CD4-positive, alpha-beta T cell treated with Interleukin-12 subunit alpha and Interleukin-12 subunit beta, for 1 hour (primary cell): ENCODE data around the gene LBHD2.

ENCODE experiments used
- DNase-seq: peaks from one replicate; pipeline ENCODE4 v3.0.0-alpha.2; 2020

LBHD2 gene

DNA sequence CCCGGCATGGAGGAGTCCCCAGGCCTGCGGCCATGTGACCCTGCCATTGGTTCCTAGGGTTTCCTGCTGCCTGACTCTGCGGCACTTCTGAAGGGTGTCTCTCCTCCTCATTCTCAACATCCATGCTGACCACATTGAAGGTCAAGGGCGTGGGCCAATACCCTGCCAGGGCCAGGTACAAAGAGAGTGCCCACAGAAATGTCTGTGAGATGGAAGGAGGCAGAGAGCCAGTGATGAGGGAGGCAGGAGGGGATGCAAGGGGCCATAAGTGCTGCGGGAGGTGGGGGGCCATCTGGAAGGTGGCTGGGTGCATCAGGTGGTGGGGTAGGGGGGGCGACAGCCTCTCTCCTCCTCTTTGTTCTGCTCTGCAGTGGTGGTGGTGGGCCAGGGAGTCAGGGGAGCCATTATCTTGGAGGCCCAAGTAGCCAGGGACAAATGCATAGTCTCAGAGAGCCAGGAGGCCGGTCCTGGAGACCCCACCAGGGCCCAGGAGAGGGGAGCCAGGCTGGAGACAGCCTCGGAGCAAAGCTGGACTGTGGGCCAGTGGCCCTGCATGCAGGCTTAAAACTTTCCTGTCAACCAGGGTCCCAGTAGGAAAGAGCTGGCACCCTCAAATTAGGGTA lies 13.6 kb upstream of the LBHD2 start:
- no peak for DNase-seq

DNA sequence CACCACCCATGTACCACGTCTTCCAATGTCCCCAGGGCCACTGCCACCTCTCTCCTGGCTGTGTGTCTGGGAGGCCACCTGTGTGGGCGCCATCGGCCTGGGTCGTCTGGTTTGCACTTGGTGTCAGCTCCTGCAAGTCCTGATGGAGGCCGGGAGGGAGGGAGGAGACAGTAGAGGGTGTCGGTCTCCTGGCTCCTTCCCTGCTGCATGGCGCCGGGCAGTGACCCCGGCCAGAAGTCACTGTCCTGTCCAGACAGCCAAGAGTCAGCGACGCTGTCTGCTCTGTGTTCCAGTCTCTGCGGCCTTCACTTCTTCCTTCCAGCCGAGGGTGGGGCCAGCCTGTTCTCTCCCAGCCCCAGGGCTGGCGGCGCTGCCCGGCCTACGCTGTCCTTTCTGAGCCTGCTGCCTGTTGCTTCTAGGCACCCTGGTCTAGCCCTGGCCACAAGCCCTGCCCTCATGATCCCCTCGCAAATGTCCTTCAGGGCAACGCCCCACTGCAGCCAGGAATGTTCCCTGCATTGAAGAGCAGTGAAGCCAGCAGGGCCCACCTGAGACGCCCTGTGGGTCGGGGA lies 13.0 kb upstream of the LBHD2 start:
- no peak for DNase-seq

DNA sequence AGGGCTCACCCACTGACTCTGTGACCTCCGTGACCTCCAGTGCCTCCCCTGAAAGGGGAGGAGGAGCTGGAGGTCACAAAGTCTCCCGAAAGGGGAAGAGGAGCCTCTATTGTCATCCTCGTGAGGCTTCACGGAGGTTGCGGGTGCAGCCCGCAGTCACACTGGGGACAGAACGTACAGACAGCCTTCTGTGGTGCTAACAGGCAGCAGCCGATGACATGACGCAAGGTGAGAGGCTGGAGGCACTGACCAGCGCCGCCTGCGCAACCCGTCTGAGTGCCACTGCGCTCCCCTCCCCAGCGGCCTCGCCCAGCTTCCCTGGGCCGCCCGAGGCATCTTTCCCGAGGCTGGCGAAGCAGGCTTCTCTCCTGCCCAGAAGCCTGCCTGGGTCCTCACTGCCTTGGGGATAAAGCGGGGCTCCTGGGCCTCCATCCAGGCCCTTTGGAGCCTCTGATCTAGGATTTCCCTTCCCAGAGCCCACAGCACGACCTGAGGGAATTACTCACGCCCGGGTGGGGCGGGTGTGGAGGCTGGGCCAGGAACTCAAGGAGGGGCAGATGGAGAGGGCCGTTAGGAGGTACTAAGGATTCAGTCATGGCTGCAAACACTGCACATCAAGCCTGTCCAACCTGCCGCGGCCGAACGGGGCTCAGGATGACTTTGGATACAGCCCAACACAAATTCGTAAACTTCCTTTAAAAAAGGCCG lies 12.3 kb upstream of the LBHD2 start:
- no peak for DNase-seq

DNA sequence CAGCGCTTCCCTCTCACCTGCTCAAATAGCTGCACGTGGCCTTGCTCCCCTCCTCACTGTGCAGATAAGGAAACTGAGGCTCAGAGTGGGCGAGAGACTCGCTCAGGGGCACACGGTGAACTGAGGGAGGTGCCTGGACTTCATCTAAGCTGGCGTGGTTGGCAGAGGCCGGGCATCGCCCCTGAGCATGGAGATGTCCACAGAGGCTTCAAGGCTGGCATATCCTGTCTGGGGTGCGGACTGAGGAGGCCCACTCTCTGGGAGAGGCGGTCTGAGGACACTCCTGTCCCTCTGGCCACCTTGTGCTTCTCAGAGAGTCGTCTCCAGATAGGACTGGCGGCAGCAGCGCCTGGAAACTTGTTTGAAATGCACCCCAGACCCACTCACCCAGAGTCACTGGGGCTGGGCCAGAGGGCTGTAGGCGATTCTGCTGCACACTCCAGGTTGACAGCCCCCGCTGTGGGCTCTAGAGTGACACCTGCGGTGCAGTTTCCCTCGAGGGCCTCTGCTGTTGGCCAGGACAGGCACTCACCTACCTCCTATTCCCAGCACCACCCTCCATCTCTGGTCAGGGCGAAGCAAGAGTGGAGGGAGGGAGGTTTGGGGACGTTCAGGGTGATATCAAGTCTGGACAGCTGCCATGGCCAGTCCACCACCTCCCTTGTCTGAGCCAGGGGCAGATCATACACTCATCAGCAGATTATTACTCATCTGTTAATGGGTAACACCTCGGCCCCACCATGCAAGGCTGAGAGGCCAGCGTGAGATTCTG lies 11.2 kb upstream of the LBHD2 start:
- DNase-seq, result no peak

DNA sequence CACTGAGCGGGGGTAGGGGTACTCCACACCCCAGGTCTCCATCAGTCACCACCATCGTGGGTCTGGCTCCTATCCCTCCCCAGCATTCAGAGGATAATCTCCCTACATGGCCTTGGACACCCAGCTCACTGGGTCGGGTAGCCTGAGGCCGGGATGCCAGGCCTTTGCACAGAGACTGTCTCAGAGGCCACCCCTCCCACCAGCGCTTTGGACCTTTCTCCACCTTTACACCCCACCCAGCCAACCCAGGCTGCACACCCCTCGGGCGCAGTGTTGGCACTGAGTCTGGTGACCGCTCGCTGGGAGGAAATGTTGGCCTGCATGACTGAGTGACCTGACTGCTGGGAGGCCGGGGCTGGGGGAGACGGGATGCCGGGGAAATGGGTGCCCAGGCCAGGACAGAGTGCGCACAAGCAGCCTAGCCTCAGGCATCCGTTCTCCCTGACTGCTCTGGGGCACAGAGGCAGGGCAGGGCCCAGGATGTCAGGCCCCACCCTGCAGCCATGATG lies 10.6 kb upstream of the LBHD2 start:
- DNase-seq, result no peak

DNA sequence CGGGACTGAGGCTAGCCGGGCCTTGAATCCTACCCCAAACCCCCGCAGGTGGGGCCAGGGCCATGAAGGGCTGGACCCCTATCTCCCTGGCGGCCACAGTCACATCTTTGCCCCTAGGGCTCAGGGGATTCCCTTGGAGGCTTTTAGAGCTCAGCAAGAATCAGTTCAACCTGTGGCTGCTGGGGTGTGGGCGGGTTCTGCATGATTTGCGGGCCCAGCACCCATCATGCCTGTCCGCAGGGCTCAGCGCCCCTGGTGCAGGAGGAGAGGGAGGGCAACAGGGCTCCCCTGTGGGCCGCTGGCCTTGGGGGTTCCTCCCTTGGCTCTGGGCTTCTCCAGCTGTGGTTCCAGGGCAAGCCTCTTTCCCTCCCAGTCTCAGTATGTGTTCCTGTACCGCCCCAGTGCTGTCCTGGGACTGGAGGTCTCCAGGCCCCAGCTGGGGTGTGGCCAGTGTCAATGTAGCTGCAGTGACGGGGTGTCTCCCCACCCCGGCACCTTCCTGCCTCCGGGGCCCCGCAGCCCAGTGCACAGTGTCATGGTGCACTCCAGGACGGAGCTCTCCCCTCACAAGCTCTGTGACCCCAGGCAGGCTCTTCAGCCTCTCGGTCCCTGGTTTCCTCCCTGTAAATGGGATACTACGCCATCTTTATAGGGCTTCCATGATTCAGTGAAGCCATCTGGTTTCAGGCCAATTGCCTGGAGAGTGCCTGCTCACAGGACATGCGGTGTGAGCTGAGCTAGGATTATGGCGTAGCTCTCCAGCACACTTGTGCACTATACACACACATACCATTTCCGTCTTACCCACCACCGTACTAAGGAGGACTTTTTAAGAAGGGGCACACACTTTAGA lies 9.9 kb upstream of the LBHD2 start:
- no peak for DNase-seq

DNA sequence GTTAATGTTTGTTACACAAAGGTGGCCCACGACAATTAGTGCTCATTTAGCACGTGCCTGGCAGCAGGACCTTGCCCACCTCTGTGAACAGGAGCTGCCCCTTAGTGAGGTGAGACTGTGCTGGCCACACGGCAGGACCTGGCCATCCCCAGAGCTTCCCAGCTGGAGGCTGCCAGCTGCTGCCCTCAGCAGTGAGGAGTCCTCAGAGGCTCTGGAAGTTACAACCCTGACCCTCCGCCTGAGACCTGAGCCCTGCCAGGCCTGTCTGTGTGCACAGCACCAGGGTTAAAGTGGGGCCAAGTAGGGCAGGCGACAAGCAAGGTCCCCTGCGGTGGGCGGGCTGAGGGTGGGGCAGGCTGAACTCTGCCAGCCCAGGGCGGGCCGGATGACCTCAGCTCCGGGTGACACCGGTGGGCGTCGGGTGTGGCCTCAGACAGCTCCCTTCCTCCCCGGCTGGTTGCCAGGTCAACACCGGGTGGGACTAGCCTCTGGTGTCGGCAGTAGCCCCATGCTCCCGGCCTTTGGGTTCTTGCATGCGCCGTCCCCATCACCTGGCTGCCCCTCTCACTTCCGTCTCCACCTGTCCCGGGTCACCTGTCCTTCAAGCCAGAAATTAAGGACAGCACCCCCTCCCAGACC lies 9.2 kb upstream of the LBHD2 start:
- peak; percentile 14 for DNase-seq

DNA sequence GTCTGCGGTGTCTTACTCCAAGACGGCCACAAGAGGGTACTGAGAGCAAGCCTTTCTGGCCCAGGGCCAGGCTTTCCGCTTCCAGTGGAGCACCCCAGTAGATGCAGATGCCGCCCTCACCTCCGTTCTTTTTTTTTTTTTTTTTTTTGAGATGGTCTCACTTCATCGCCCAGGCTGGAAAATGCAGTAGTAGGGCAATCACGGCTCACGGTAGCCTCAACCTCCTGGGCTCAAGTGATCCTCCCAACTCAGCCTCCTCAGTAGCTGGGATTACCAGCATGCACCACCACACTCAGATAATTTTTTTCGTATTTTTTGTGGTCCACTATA lies 5.6 kb upstream of the LBHD2 start:
- DNase-seq, result peak; percentile 82

DNA sequence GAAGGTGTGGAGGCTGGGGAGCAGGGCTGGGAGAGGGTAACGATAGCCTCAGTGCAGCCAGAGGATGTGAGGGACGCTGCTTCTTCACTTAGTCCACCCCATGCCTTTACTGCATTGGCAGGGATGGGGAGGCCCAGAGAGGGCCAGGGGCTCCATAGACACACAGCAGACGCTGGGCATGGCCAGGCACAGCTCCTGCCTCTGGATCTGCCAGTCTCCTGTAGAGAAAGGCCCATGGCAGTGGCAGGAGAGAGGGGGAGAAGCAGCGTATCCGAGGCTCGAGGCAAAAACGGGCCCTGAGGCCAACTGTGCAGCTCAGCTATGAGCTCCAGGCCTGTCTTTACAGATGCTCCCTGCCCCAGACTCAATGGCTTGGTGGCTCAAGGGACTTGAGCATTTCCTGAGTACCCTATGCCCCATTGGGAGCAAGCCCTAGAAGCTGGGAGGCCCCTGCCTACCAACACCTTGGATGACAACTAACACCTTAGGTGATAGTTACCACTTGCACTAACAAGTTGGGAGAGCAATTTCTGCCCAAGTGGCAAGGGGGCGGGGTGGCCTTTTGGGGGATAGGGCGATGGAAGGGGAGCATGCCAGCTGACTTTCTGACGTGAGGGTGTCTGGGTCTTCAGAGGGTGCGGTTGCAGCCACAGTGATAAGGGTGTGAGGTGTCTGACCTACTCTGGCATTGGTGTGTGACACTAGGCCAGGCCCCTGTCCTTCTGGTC lies 5.0 kb upstream of the LBHD2 start:
- no peak for DNase-seq

DNA sequence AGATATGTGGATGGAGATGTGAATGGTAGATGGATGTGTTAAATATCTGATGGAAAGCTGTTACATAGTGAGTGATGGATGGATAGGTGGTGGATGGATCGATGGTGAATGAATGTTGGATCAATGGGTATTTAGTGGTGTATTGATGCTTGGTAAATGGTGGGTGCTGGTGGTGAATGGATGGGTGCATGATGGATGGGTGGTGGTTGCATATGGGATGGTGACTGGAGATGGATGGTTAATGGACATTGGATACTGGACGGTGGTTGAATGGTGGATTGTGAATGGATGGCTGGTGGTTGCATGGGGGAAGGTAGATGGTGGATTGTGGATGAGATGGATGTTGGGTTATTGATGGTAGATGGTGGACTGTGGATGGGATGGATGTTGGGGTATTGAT lies 2.1 kb upstream of the LBHD2 start:
- DNase-seq, result no peak

DNA sequence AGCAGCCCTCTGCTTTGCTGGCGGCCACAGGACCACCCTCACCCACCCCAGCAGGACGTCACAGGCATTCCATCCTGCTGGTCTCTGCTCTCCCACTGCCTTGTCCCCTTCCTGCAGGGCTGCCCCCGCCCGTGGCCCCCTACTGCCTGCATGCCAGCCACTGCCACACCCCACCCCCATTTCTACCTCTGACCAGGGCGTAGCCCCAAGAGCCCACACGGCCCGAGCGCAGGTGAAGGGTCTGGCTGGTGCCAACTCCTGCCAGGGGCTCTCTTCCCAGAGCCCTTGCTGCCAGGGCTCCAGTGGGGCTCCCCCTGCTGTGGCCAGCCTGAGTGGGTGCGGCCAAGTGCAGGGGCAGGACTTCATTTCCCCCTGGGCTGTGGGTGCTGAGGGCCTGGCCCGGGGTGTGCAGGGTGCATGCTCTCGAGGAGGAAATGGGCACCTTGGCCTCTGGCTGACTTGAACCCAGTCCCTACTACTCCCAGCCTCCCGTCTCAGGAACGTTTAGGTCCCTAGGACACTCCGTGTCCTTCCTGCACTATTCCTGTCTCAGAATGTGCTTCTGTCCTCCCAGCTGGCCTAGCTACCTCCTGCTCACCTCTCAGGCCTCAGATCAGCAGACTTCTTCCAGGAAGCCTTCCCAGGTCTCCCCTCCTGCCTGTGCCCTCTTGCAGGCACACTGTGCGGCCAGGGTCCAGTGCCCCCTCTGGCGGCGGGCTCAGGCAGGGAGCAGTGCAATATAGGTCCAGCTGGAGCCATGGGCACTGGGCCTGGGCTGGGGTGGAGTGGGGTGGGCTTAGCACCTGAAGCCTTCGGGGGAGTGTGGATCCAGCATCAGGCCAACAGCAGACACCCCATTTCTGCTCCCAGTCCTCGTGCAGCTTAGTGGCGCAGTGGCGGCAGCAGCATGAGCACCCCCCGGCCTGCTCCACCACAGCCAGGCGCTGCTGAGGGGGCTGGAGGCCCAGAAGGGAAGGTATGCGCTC lies 1.4 kb downstream of the LBHD2 start:
- DNase-seq, result no peak

DNA sequence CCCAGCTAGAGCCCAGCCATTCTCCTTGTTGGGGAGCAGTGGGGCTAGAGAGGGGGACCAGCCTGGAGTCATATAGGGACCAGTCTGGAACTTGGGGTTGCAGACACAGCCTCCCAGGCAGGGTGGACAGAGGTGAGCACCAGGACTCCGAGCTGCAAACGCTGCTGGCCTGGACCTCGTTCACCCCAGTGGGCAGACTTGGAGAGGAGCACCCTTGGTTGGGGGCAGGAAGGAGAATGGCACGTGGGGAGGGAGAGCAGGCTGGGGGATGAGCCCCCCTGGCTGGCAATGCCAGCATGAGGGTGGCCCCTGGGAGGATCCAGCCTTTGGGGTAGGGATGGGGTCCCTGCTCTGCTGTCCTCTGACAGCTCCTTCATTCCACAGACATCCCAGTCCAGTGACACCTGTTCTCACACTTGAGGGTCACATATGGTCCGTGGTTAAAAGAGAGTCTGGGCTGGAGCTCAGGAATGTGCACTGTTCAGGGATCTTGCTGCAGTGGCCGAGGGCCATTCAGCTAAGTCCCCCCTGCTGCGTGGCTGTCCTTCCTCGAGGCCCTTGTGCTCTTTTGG lies 2.8 kb downstream of the LBHD2 start:
- DNase-seq, result no peak

DNA sequence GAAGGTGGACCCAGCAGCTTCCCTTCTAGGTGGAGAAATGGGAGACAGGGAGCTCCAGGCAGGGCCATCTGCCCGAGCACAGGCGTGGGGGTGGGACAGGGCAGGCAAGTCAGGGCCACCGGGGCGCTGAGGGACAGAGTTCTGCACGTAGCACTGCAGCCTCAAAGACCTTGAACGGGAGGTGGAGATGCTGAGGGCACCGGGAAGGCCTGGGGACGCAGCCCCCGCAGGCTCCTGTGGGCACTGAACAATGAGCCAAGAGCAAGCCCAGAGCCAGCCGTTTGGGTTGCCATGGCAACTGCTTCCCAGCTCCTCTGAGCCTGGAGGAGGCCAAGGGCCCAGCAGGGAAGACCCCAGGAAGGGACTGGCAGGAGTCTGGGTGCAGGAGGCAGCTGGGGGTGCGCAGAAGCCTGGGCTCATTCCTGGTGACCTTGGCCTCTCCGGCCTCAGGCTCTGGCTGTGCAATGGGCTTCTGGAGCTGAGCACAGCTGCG lies 3.4 kb downstream of the LBHD2 start:
- DNase-seq, result no peak

DNA sequence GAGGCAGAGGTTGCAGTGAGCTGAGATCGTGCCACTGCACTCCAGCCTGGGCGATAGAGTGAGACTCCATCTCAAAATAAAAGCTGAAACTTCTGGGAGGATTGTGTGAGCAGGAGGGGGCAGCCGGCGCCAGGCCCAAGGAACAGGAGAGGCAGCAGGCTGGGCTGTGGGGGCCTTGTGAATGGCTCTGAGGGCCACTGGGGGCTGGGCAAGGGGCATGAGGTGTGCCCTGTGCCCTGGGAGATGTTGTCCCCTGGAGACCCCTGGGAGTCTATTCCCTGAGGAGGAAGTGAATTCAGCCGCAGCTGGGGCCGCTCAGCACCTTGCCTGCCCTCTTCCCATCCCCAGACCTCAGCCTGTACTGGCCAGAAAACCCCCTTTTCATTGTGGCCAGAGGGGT lies 4.9 kb downstream of the LBHD2 start:
- DNase-seq, result no peak

DNA sequence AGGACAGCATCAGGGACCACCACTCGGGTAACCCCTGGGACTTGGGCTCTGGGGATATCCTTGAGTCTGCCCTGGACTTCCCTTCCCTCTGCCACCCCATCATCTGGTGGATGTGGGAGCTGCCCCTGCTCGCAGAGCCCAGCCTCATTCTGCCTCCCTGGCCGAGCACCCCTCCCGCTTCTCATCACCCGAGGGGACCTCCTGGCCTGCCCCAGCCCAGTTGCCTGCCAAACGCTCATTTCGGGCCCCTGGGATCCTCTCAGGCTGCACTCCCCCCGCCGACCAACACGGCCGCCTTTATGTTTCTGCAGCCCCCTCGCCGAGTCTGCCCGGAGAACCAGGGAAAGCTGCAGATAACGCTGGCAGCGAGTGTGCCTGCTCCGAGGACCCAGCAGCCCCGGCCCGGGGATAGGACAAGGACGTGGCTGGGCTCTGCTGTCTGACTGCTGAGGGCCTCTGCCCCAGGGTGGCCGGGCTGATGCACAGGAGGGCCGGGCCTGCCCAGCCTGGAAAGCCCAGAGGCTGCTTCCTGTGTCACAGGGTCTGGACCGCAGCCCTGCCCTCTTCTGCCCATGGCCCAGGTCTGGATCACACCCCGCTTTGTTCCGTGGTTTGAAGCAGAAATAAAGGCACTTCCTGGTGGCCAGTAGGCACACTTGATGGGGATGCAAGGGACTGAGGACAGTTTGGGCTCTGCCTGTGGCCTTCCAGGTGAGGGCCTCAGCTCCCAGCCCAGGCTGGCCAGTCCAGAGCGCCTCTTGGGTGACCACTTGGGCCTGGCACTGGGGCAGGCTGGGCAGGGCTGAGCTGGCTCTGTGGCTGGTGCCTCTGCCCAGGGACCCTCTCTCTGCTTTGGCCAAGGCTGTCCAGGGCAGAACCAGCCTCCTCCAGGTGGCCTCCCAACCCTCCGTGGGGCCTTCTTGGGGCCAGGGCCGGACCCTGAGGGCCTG lies 5.7 kb downstream of the LBHD2 start:
- no peak for DNase-seq

DNA sequence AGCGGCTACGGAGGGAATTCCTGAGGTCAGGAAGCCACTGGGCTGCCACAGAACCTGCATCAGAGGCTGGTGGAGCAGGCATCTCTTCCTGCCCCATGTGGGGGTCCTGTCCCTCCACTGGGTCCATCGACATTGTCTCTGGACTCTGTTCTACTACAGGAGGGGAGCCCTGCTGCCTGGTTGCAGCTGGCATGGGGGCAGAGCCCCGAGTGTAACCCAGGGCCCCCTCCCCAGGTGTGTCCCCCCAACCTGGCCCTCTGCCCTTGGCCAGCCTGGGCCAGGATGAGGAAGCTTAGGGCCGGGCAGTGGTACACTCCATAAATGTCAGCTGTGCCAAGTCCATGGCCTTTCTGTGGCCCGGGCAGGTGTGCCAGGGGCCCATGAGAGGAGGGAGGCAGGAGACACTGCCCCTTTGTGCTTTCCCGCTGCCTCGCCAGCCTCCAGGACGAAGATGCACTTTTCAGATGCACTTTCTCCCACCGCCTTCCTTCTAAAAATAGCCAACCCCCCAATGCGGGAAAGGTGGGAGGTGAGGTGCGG lies 6.5 kb downstream of the LBHD2 start:
- no peak for DNase-seq

DNA sequence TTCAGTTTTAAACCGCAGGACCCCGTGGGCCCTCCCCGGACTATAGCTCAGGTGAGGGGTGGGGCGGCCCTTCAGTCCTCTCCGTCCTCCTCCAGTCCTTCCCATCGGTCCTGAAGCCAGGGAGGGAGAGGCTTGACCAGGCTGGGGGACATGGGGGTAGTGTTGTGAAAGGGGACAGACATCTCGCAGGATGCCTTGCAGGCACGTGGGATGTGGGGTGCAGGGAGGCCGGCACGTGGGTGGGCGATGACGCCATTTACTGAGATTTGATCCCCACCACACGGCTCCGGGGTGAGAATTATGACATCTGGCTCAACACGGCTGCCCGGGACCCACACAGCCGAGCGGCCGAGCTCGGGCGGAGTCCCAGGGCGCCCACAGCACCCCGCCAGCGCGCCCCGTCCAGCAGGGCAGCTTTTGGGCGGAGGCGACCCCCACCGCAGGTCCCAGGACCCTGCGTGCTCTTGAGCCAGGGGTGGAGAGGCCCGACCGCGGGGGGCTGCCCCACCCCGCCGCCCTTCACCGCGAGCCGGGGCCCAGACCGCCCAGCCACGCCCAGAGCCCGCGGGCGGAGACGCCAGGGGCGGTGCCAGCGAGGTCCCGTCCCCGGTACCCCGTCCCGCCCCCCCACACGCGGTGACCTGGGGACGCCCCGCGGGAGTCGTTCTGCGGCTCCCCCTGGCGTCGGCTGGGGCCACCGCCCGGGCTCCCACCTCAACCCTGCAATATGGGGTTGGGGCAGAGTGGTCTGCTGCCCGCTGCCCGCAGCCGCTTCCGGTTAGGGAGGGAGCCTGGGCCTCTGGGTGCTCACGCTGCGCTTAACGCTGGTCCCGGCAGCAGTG lies 7.3 kb downstream of the LBHD2 start:
- DNase-seq, result peak; percentile 78
